SK-N-SH (cell line): Measurements from ENCODE around the gene ACAD10.

ENCODE experiments used
- EP300 ChIP-seq, 2 experiments: IDR thresholded peaks; 2 replicates each; pipeline versions ENCODE4 v1.4.0 to v1.6.1; 2012; ENCODE audit warnings: borderline replicate concordance in 1 of 2, low read depth in 1 of 2, low read length in 1 of 2
- POLR2AphosphoS5 ChIP-seq: IDR thresholded peaks from 2 replicates; pipeline ENCODE4 v1.6.1; 2012; ENCODE audit warnings: low read depth, low read length
- RFX5 ChIP-seq: IDR thresholded peaks from 2 replicates; pipeline ENCODE4 v1.6.1; 2012; ENCODE audit warnings: mild to moderate bottlenecking, improper control_type of control experiment, low read length
- TF ChIP-seq, protein P1 (sequence below): fragments of 200-600 bp; sonication (generic); IDR thresholded peaks from 2 replicates; pipeline ENCODE4 v1.6.1; 2017; ENCODE audit warnings: antibody characterized with exemption, mild to moderate bottlenecking, moderate library complexity

- no peak for TF ChIP-seq POLR2AphosphoS5
- no peak for TF ChIP-seq EP300 (IDR thresholded peaks at IDR 0.05; ENCODE audit: borderline replicate concordance in 1 of 2, low read depth in 1 of 2, low read length in 1 of 2)
- TF ChIP-seq RFX5 = no peak
- TF ChIP-seq, protein P1, sequence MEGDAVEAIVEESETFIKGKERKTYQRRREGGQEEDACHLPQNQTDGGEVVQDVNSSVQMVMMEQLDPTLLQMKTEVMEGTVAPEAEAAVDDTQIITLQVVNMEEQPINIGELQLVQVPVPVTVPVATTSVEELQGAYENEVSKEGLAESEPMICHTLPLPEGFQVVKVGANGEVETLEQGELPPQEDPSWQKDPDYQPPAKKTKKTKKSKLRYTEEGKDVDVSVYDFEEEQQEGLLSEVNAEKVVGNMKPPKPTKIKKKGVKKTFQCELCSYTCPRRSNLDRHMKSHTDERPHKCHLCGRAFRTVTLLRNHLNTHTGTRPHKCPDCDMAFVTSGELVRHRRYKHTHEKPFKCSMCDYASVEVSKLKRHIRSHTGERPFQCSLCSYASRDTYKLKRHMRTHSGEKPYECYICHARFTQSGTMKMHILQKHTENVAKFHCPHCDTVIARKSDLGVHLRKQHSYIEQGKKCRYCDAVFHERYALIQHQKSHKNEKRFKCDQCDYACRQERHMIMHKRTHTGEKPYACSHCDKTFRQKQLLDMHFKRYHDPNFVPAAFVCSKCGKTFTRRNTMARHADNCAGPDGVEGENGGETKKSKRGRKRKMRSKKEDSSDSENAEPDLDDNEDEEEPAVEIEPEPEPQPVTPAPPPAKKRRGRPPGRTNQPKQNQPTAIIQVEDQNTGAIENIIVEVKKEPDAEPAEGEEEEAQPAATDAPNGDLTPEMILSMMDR = no peak
These were observed 105.7 kb downstream of the ACAD10 start for GRCh38 chr12:111791507-111791906.
